ENCODE measurements around the gene CLCN7.

CLCN7 gene

GRCh38 chr16:1401758-1402154 lies 73.1 kb downstream of the CLCN7 start:
- Histone ChIP-seq H3K36me3 (replicated peaks in 1 of 2; ENCODE audit: control insufficient read depth in 2 of 2, insufficient read depth in 2 of 2, low read length in 2 of 2) (peaks cover 26 to 28% of the 10 kb centered on the region in 2 donors), H2BK15ac (ENCODE audit: low read length) (no peak overlapping the region), H3K4ac (ENCODE audit: low read length) (no peak overlapping the region), H2BK5ac (ENCODE audit: low read length) (peak overlapping the region; percentile 53), H3K9ac (ENCODE audit: low read depth, low read length, poor library complexity) (peak overlapping the region; percentile 30), H3K27ac (replicated peaks; ENCODE audit: low read length) (no peak overlapping the region), H3K27me3 (ENCODE audit: control insufficient read depth in 3 of 3, insufficient read depth in 3 of 3, low read depth in 1 of 3, low read length in 3 of 3) (no peaks in the 10 kb centered on the region), H4K8ac (ENCODE audit: low read depth, low read length) (no peak overlapping the region), H2BK120ac (ENCODE audit: low read depth, low read length) (no peak overlapping the region), H2BK12ac (ENCODE audit: low read length) (no peak overlapping the region), H3K79me1 (ENCODE audit: low read depth, low read length) (peaks cover 20% of the 10 kb centered on the region), H3K14ac (ENCODE audit: low read length) (no peak overlapping the region), H4K91ac (ENCODE audit: low read depth, low read length, poor library complexity) (no peak overlapping the region), H3K23ac (ENCODE audit: low read depth, low read length, poor library complexity) (no peak overlapping the region), H2AK5ac (ENCODE audit: low read depth, low read length) (no peak overlapping the region), H3K4me3 (ENCODE audit: low read length in 2 of 2) (no peak overlapping the region), H3K18ac (ENCODE audit: low read length) (no peak overlapping the region), H3K4me2 (ENCODE audit: insufficient read depth, low read length, poor library complexity, severe bottlenecking) (no peak overlapping the region), H3K4me1 (ENCODE audit: control insufficient read depth in 2 of 2, insufficient read depth in 1 of 2, low read depth in 1 of 2, low read length in 2 of 2) (no peaks in the 10 kb centered on the region), H3K9me3 (replicated peaks in 1 of 2; ENCODE audit: control insufficient read depth in 2 of 2, insufficient read depth in 1 of 2, low read depth in 1 of 2, low read length in 2 of 2) (peaks cover 0 to 2% of the 10 kb centered on the region in 2 donors), H2AFZ (ENCODE audit: low read length) (no peak overlapping the region)
- WGBS, 2 donors (ENCODE audit: extremely low coverage in 2 of 2, insufficient read length in 2 of 2, insufficient replicate concordance in 1 of 2), result no CpG with 5 or more reads among the region's 13 CpGs
- DNase-seq (ENCODE audit: low spot score), result no peak

- H3K9ac ChIP-seq (ENCODE audit: low read depth, low read length, poor library complexity), result peak overlapping the region; percentile 30
- H2AFZ ChIP-seq (ENCODE audit: low read length), result no peak overlapping the region
- H2BK5ac ChIP-seq (ENCODE audit: low read length), result peak overlapping the region; percentile 53
- H3K18ac ChIP-seq (ENCODE audit: low read length), result no peak overlapping the region
- peaks cover 20% of the 10 kb centered on the region for H3K79me1 ChIP-seq (ENCODE audit: low read depth, low read length)
- peaks cover 0 to 2% of the 10 kb centered on the region in 2 donors for H3K9me3 ChIP-seq (replicated peaks in 1 of 2; ENCODE audit: control insufficient read depth in 2 of 2, insufficient read depth in 1 of 2, low read depth in 1 of 2, low read length in 2 of 2)
- peaks cover 26 to 28% of the 10 kb centered on the region in 2 donors for H3K36me3 ChIP-seq (replicated peaks in 1 of 2; ENCODE audit: control insufficient read depth in 2 of 2, insufficient read depth in 2 of 2, low read length in 2 of 2)
- no peak overlapping the region for H2BK12ac ChIP-seq (ENCODE audit: low read length)
- H4K8ac ChIP-seq (ENCODE audit: low read depth, low read length), result no peak overlapping the region
- no peak overlapping the region for H2BK120ac ChIP-seq (ENCODE audit: low read depth, low read length)
- no peak overlapping the region for H4K91ac ChIP-seq (ENCODE audit: low read depth, low read length, poor library complexity)
- no peak overlapping the region for H3K4me3 ChIP-seq (ENCODE audit: low read length in 2 of 2)
- H2AK5ac ChIP-seq (ENCODE audit: low read depth, low read length), result no peak overlapping the region
- H2BK15ac ChIP-seq (ENCODE audit: low read length), result no peak overlapping the region
- no peak overlapping the region for H3K4ac ChIP-seq (ENCODE audit: low read length)
- H3K14ac ChIP-seq (ENCODE audit: low read length), result no peak overlapping the region
- WGBS, 2 donors (ENCODE audit: extremely low coverage in 2 of 2, insufficient read length in 2 of 2, insufficient replicate concordance in 1 of 2), result no CpG with 5 or more reads among the region's 29 CpGs
- H3K4me2 ChIP-seq (ENCODE audit: insufficient read depth, low read length, poor library complexity, severe bottlenecking), result no peak overlapping the region
- no peaks in the 10 kb centered on the region for H3K27me3 ChIP-seq (ENCODE audit: control insufficient read depth in 3 of 3, insufficient read depth in 3 of 3, low read depth in 1 of 3, low read length in 3 of 3)
- H3K23ac ChIP-seq (ENCODE audit: low read depth, low read length, poor library complexity), result peak overlapping the region; percentile 20
- no peak overlapping the region for H3K27ac ChIP-seq (replicated peaks; ENCODE audit: low read length)
- no peak for DNase-seq (ENCODE audit: low spot score)
- H3K4me1 ChIP-seq (ENCODE audit: control insufficient read depth in 2 of 2, insufficient read depth in 1 of 2, low read depth in 1 of 2, low read length in 2 of 2), result no peaks in the 10 kb centered on the region
Observed at GRCh38 chr16:1401061-1401757, 73.6 kb downstream of the CLCN7 start.

- peaks cover 11% of the 10 kb centered on the region for H3K79me1 ChIP-seq (ENCODE audit: low read depth, low read length)
- no peaks in the 10 kb centered on the region for H3K9me3 ChIP-seq (replicated peaks in 1 of 2; ENCODE audit: control insufficient read depth in 2 of 2, insufficient read depth in 1 of 2, low read depth in 1 of 2, low read length in 2 of 2)
- no CpG with 5 or more reads among the region's 38 CpGs for WGBS, 2 donors (ENCODE audit: extremely low coverage in 2 of 2, insufficient read length in 2 of 2, insufficient replicate concordance in 1 of 2)
- no peak for DNase-seq (ENCODE audit: low spot score)
- H3K18ac ChIP-seq (ENCODE audit: low read length), result no peak overlapping the region
- no peak overlapping the region for H2BK120ac ChIP-seq (ENCODE audit: low read depth, low read length)
- no peaks in the 10 kb centered on the region for H3K4me1 ChIP-seq (ENCODE audit: control insufficient read depth in 2 of 2, insufficient read depth in 1 of 2, low read depth in 1 of 2, low read length in 2 of 2)
- no peak overlapping the region for H3K4me2 ChIP-seq (ENCODE audit: insufficient read depth, low read length, poor library complexity, severe bottlenecking)
- H3K27ac ChIP-seq (replicated peaks; ENCODE audit: low read length), result no peak overlapping the region
- H3K9ac ChIP-seq (ENCODE audit: low read depth, low read length, poor library complexity), result peak overlapping the region; percentile 70
- no peak overlapping the region for H3K4me3 ChIP-seq (ENCODE audit: low read length in 2 of 2)
- H2BK15ac ChIP-seq (ENCODE audit: low read length), result no peak overlapping the region
- no peak overlapping the region for H2AFZ ChIP-seq (ENCODE audit: low read length)
- H3K36me3 ChIP-seq (replicated peaks in 1 of 2; ENCODE audit: control insufficient read depth in 2 of 2, insufficient read depth in 2 of 2, low read length in 2 of 2), result peaks cover 24 to 25% of the 10 kb centered on the region in 2 donors
- no peak overlapping the region for H2AK5ac ChIP-seq (ENCODE audit: low read depth, low read length)
- H4K91ac ChIP-seq (ENCODE audit: low read depth, low read length, poor library complexity), result no peak overlapping the region
- no peak overlapping the region for H3K4ac ChIP-seq (ENCODE audit: low read length)
- H3K23ac ChIP-seq (ENCODE audit: low read depth, low read length, poor library complexity), result peak overlapping the region; percentile 73
- no peak overlapping the region for H4K8ac ChIP-seq (ENCODE audit: low read depth, low read length)
- no peaks in the 10 kb centered on the region for H3K27me3 ChIP-seq (ENCODE audit: control insufficient read depth in 3 of 3, insufficient read depth in 3 of 3, low read depth in 1 of 3, low read length in 3 of 3)
- H2BK5ac ChIP-seq (ENCODE audit: low read length), result peak overlapping the region; percentile 39
- peak overlapping the region; percentile 38 for H3K14ac ChIP-seq (ENCODE audit: low read length)
- peak overlapping the region; percentile 30 for H2BK12ac ChIP-seq (ENCODE audit: low read length)
Observed at GRCh38 chr16:1398826-1399581, 75.8 kb downstream of the CLCN7 start.

- H3K4me3 ChIP-seq (ENCODE audit: low read length in 2 of 2), result no peak overlapping the region
- no peak overlapping the region for H2BK5ac ChIP-seq (ENCODE audit: low read length)
- no peak overlapping the region for H2AK5ac ChIP-seq (ENCODE audit: low read depth, low read length)
- H3K4ac ChIP-seq (ENCODE audit: low read length), result no peak overlapping the region
- DNase-seq (ENCODE audit: low spot score), result no peak
- peaks cover 23 to 27% of the 10 kb centered on the region in 2 donors for H3K36me3 ChIP-seq (replicated peaks in 1 of 2; ENCODE audit: control insufficient read depth in 2 of 2, insufficient read depth in 2 of 2, low read length in 2 of 2)
- H4K8ac ChIP-seq (ENCODE audit: low read depth, low read length), result no peak overlapping the region
- H3K4me1 ChIP-seq (ENCODE audit: control insufficient read depth in 2 of 2, insufficient read depth in 1 of 2, low read depth in 1 of 2, low read length in 2 of 2), result no peaks in the 10 kb centered on the region
- H3K14ac ChIP-seq (ENCODE audit: low read length), result no peak overlapping the region
- no peak overlapping the region for H3K23ac ChIP-seq (ENCODE audit: low read depth, low read length, poor library complexity)
- no peak overlapping the region for H2BK15ac ChIP-seq (ENCODE audit: low read length)
- H3K79me1 ChIP-seq (ENCODE audit: low read depth, low read length), result peaks cover 10% of the 10 kb centered on the region
- H3K4me2 ChIP-seq (ENCODE audit: insufficient read depth, low read length, poor library complexity, severe bottlenecking), result no peak overlapping the region
- no peak overlapping the region for H2BK120ac ChIP-seq (ENCODE audit: low read depth, low read length)
- H3K9ac ChIP-seq (ENCODE audit: low read depth, low read length, poor library complexity), result no peak overlapping the region
- no peak overlapping the region for H2AFZ ChIP-seq (ENCODE audit: low read length)
- H3K9me3 ChIP-seq (replicated peaks in 1 of 2; ENCODE audit: control insufficient read depth in 2 of 2, insufficient read depth in 1 of 2, low read depth in 1 of 2, low read length in 2 of 2), result no peaks in the 10 kb centered on the region
- H3K27ac ChIP-seq (replicated peaks; ENCODE audit: low read length), result no peak overlapping the region
- no peak overlapping the region for H2BK12ac ChIP-seq (ENCODE audit: low read length)
- no peak overlapping the region for H4K91ac ChIP-seq (ENCODE audit: low read depth, low read length, poor library complexity)
- no peaks in the 10 kb centered on the region for H3K27me3 ChIP-seq (ENCODE audit: control insufficient read depth in 3 of 3, insufficient read depth in 3 of 3, low read depth in 1 of 3, low read length in 3 of 3)
- no CpG with 5 or more reads among the region's 9 CpGs for WGBS, 2 donors (ENCODE audit: extremely low coverage in 2 of 2, insufficient read length in 2 of 2, insufficient replicate concordance in 1 of 2)
- no peak overlapping the region for H3K18ac ChIP-seq (ENCODE audit: low read length)
Observed at GRCh38 chr16:1398351-1398750, 76.5 kb downstream of the CLCN7 start.

Data from neuronal stem cell (in vitro differentiated cells).